ENCODE results near the gene FBXO39. TPM values are rescaled to one million over a fixed set of nuclear protein-coding genes. Genes with fewer than 3 reads are reported as not detected.

Gene FBXO39
- polyA plus RNA-seq, 3 donors, result 0.12 TPM; not detected in 2

DNA sequence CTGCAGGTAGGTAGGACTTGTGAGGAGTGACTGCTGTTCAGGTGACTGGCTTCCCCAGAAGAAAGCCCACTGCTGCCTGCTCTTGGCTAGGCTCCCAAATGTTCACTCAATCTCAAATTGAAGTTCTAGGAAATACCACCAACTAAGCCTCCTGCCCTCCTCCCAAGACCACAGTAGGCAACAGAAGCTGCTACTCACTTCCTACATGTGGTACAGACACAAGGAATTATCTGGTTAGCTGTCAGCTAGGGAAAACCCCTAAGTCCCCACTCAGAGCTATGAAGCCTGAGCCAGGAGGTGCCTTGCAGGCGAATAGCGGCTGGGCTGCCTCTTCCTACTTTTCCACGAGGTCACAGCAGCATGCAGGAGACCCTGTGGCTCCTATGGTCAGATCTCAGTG is 4.9 kb downstream of the FBXO39 start:
- Mint-ChIP-seq H3K27me3 (ENCODE audit: low read depth in 3 of 3) (peaks cover 38 to 67% (median 53%) of the 10 kb centered on the region in 3 donors), H3K36me3 (no peaks in the 10 kb centered on the region), H3K4me1 (peaks cover 2% of the 10 kb centered on the region), H3K9me3 (peaks cover 4 to 19% (median 6%) of the 10 kb centered on the region in 7 donors), H3K4me3 (no peak overlapping the region), H3K27ac (no peak overlapping the region)
- Histone ChIP-seq H4K20me1 (ENCODE audit: insufficient read depth, low read length) (peaks cover 5% of the 10 kb centered on the region), H3K4me1 (ENCODE audit: control insufficient read depth in 1 of 2, insufficient read depth in 2 of 2, low read length in 2 of 2) (no peaks in the 10 kb centered on the region), H3K79me2 (ENCODE audit: insufficient read depth, low read length) (no peaks in the 10 kb centered on the region), H3K27ac (ENCODE audit: low read depth in 1 of 2, low read length in 2 of 2) (no peak overlapping the region), H3K4me3 (replicated peaks in 1 of 3; ENCODE audit: low read depth in 2 of 3, low read length in 3 of 3) (no peak overlapping the region), H3K36me3 (replicated peaks in 1 of 2; ENCODE audit: control insufficient read depth in 1 of 2, insufficient read depth in 2 of 2, low read length in 2 of 2) (no peaks in the 10 kb centered on the region), H3K9ac (ENCODE audit: insufficient read depth, low read length, poor library complexity, severe bottlenecking) (no peak overlapping the region), H2AFZ (ENCODE audit: insufficient read depth, low read depth, low read length, poor library complexity, severe bottlenecking) (no peak overlapping the region), H3K4me2 (replicated peaks; ENCODE audit: extremely low read depth, low read length, poor library complexity, severe bottlenecking) (no peak overlapping the region), H3K9me3 (replicated peaks in 1 of 2; ENCODE audit: control insufficient read depth in 1 of 2, insufficient read depth in 1 of 2, low read length in 2 of 2) (peaks cover 5 to 9% of the 10 kb centered on the region in 2 donors), H3K27me3 (ENCODE audit: control insufficient read depth in 2 of 2, insufficient read depth in 2 of 2, low read length in 2 of 2) (peaks cover 28 to 32% of the 10 kb centered on the region in 2 donors)
- no peak for TF ChIP-seq CTCF (IDR thresholded peaks at IDR 0.05)
- intact Hi-C loops (cut with micrococcal nuclease), result no loop called here
- no peak for DNase-seq
- no CpG with 5 or more reads among the region's 3 CpGs for WGBS (ENCODE audit: insufficient coverage)

GRCh38 chr17:6782244-6782643 is 6.2 kb downstream of the FBXO39 start:
- peaks cover 23 to 29% of the 10 kb centered on the region in 2 donors for H3K27me3 ChIP-seq (ENCODE audit: control insufficient read depth in 2 of 2, insufficient read depth in 2 of 2, low read length in 2 of 2)
- H3K9me3 ChIP-seq (replicated peaks in 1 of 2; ENCODE audit: control insufficient read depth in 1 of 2, insufficient read depth in 1 of 2, low read length in 2 of 2), result no peaks in the 10 kb centered on the region
- Mint-ChIP-seq H3K27ac (no peak overlapping the region), H3K9me3 (peaks cover 0 to 9% (median 1%) of the 10 kb centered on the region in 7 donors), H3K4me3 (peak overlapping the region in 1 of 2 donors; percentile 23), H3K4me1 (no peaks in the 10 kb centered on the region), H3K36me3 (no peaks in the 10 kb centered on the region), H3K27me3 (ENCODE audit: low read depth in 3 of 3) (peaks cover 41 to 68% (median 47%) of the 10 kb centered on the region in 3 donors)
- H2AFZ ChIP-seq (ENCODE audit: insufficient read depth, low read depth, low read length, poor library complexity, severe bottlenecking), result no peak overlapping the region
- WGBS (ENCODE audit: insufficient coverage), result no CpG with 5 or more reads among the region's 4 CpGs
- H3K27ac ChIP-seq (ENCODE audit: low read depth in 1 of 2, low read length in 2 of 2), result no peak overlapping the region
- H3K9ac ChIP-seq (ENCODE audit: insufficient read depth, low read length, poor library complexity, severe bottlenecking), result no peak overlapping the region
- H3K4me1 ChIP-seq (ENCODE audit: control insufficient read depth in 1 of 2, insufficient read depth in 2 of 2, low read length in 2 of 2), result no peaks in the 10 kb centered on the region
- H4K20me1 ChIP-seq (ENCODE audit: insufficient read depth, low read length), result no peaks in the 10 kb centered on the region
- DNase-seq, result no peak
- intact Hi-C loops (cut with micrococcal nuclease), result no loop called here
- no peaks in the 10 kb centered on the region for H3K36me3 ChIP-seq (replicated peaks in 1 of 2; ENCODE audit: control insufficient read depth in 1 of 2, insufficient read depth in 2 of 2, low read length in 2 of 2)
- H3K4me2 ChIP-seq (replicated peaks; ENCODE audit: extremely low read depth, low read length, poor library complexity, severe bottlenecking), result no peak overlapping the region
- no peak for TF ChIP-seq CTCF (IDR thresholded peaks at IDR 0.05)
- H3K4me3 ChIP-seq (replicated peaks in 1 of 3; ENCODE audit: low read depth in 2 of 3, low read length in 3 of 3), result no peak overlapping the region
- no peaks in the 10 kb centered on the region for H3K79me2 ChIP-seq (ENCODE audit: insufficient read depth, low read length)
